Posterior vena cava (tissue), 2 donors: ENCODE results near the gene ACSBG1. TPM values are rescaled to one million over a fixed set of nuclear protein-coding genes. Genes with fewer than 3 reads are reported as not detected.

ENCODE experiments used
- total RNA-seq, 2 donors: library from RNA; stranded (reverse); fragmentation: NEBNext Ultra II Directional; extraction: Animal tissue kit (Norgen Biotek cat#: 25700); gene quantifications; one replicate each; pipeline ENCODE4 v1.2.1, GENCODE V29; 2021
- donor health status: DM: yes; HTN: yes; CAD: no.
- donor health status: DM: yes; HTN: yes; CAD: no.

The ACSBG1 gene
- total RNA-seq, 2 donors from 2014 or later: not detected

Other genes starting within 250 kb of the ACSBG1 start
- 10 to 100 TPM; 46.5 to 57.9 TPM for gene TBC1D2B, start 156.9 kb downstream of the ACSBG1 start, total RNA-seq
- not detected for gene SH2D7, start 142.0 kb downstream of the ACSBG1 start, total RNA-seq
- gene CIB2, start 103.1 kb downstream of the ACSBG1 start, total RNA-seq: 1 to 10 TPM; 5.1 to 6.7 TPM
- 10 to 100 TPM; 84.2 to 90.6 TPM for gene IDH3A, start 85.2 kb downstream of the ACSBG1 start, total RNA-seq
- 10 to 100 TPM; 22.3 to 56.4 TPM for gene DNAJA4, start 30.0 kb upstream of the ACSBG1 start, total RNA-seq
- 10 to 100 TPM; 35.0 to 36.8 TPM for gene SKIC8, start 65.0 kb upstream of the ACSBG1 start, total RNA-seq
- gene CRABP1, start 105.8 kb upstream of the ACSBG1 start, total RNA-seq: not detected
- gene IREB2, start 203.7 kb upstream of the ACSBG1 start, total RNA-seq: 10 to 100 TPM; 37.8 to 43.1 TPM